HCT116 (cell line): ENCODE measurements around the gene TCOF1. TPM values are rescaled to one million over a fixed set of nuclear protein-coding genes. Genes with fewer than 3 reads are reported as not detected.

Source experiments
- ATAC-seq: fragments of 200-7000 bp; cut with Tn5 transposase; 2 replicates; pipeline ENCODE4 v1.9.1; 2020; ENCODE audit warnings: mild to moderate bottlenecking, moderate library complexity
- BruUV-seq: library from RNA; stranded (reverse); fragments of 400-500 nt; replicated peaks from 2 replicates; lab custom pipeline; 2021; lab: Mats Ljungman, UMichigan
- CTCF ChIA-PET: fragments of 300-600 bp; sonication (Branson Sonifier 250); formaldehyde crosslinking; loops from one replicate; lab custom pipeline; 2021; ENCODE audit warnings: antibody characterized with exemption; lab: Charles Lee
- POLR2A ChIA-PET: fragments of 300-600, 350-600 bp; sonication (Branson Sonifier 250); formaldehyde crosslinking; loops from one replicate; lab custom pipeline; 2021; ENCODE audit warnings: antibody characterized with exemption; lab: Charles Lee
- RAD21 ChIA-PET, 2 experiments: fragments of 300-600 bp; sonication (Branson Sonifier 250); formaldehyde crosslinking; loops; one replicate each; lab custom pipeline; 2023; ENCODE audit warnings: low total read pairs in 2 of 2; ENCODE audit not compliant: uncharacterized antibody in 2 of 2, unreplicated experiment in 2 of 2, low non-redundant PET in 1 of 2; lab: Charles Lee
- DNase-seq: peaks from one replicate; pipeline ENCODE4 v3.0.0-alpha.2; 2010; ENCODE audit warnings: low read depth, low spot score
- H2AFZ ChIP-seq: fragments of 200-600 bp; shearing (Covaris generic), sonication (generic); 2 replicates; pipeline ENCODE4 v1.6.1; 2017; ENCODE audit warnings: low read depth, mixed run types, mixed read lengths, antibody characterized with exemption, low read length; ENCODE audit not compliant: poor library complexity, severe bottlenecking
- H3K27ac ChIP-seq: 2 replicates; pipeline ENCODE4 v1.5.1; 2012; ENCODE audit warnings: low read depth, low read length
- H3K27me3 ChIP-seq: fragments of 200-600 bp; sonication (generic); 2 replicates; pipeline ENCODE4 v1.6.1; 2016; ENCODE audit warnings: mixed run types, low read length, mixed read lengths; ENCODE audit not compliant: insufficient read depth
- H3K36me3 ChIP-seq, 2 experiments: fragments of 200-500 bp in 1 of 2; fragments of 200-600 bp in 1 of 2; sonication (Bioruptor generic) in 1 of 2; sonication (generic) in 1 of 2; 2 replicates each; pipeline versions ENCODE4 v1.5.1 to v1.6.1; 2014 to 2016; ENCODE audit warnings: low read length in 2 of 2, inconsistent platforms in 1 of 2, mixed read lengths in 1 of 2, mixed run types in 1 of 2; ENCODE audit not compliant: insufficient read depth in 2 of 2, control insufficient read depth in 1 of 2
- H3K4me1 ChIP-seq, 2 experiments: fragments of 200-600 bp in 1 of 2; sonication (generic) in 1 of 2; 2 replicates each; pipeline versions ENCODE4 v1.5.1 to v1.6.1; 2012 to 2017; ENCODE audit warnings: low read length in 2 of 2, inconsistent platforms in 1 of 2, mild to moderate bottlenecking in 1 of 2, mixed read lengths in 1 of 2, mixed run types in 1 of 2, moderate library complexity in 1 of 2; ENCODE audit not compliant: insufficient read depth in 2 of 2, control insufficient read depth in 1 of 2
- H3K4me2 ChIP-seq: fragments of 200-600 bp; sonication (generic); 2 replicates; pipeline ENCODE4 v1.6.1; 2017; ENCODE audit warnings: mixed run types, low read length, mixed read lengths
- H3K4me3 ChIP-seq, 2 experiments: fragments of 200-600 bp in 1 of 2; sonication (generic) in 1 of 2; replicated peaks in 1 of 2; 2 replicates each; pipeline ENCODE4 v1.5.1; 2011 to 2016; ENCODE audit warnings: low read length in 2 of 2, control low read depth in 1 of 2, low read depth in 1 of 2, mild to moderate bottlenecking in 1 of 2, mixed read lengths in 1 of 2, mixed run types in 1 of 2
- H3K79me2 ChIP-seq: fragments of 200-600 bp; sonication (generic); 2 replicates; pipeline ENCODE4 v1.6.1; 2017; ENCODE audit warnings: mild to moderate bottlenecking, mixed run types, low read length, moderate library complexity, mixed read lengths; ENCODE audit not compliant: insufficient read depth
- H3K9ac ChIP-seq: fragments of 200-600 bp; sonication (generic); 2 replicates; pipeline ENCODE4 v1.6.1; 2016; ENCODE audit warnings: low read length, mixed read lengths
- H3K9me2 ChIP-seq: fragments of 200-600 bp; sonication (generic), shearing (Covaris generic); 2 replicates; pipeline ENCODE4 v1.6.1; 2017; ENCODE audit warnings: mixed run types, mild to moderate bottlenecking, moderate library complexity; ENCODE audit not compliant: insufficient read depth
- H3K9me3 ChIP-seq, 2 experiments: fragments of 200-500 bp in 1 of 2; fragments of 200-600 bp in 1 of 2; sonication (Bioruptor generic) in 1 of 2; sonication (generic) in 1 of 2; 2 replicates each; pipeline ENCODE4 v1.6.1; 2014 to 2017; ENCODE audit warnings: low read length in 2 of 2, mixed read lengths in 2 of 2, inconsistent platforms in 1 of 2, low read depth in 1 of 2, mild to moderate bottlenecking in 1 of 2, mixed run types in 1 of 2, moderate library complexity in 1 of 2; ENCODE audit not compliant: control insufficient read depth in 1 of 2, insufficient read depth in 1 of 2
- H4K20me1 ChIP-seq: fragments of 200-600 bp; sonication (generic), shearing (Covaris generic); 2 replicates; pipeline ENCODE4 v1.6.1; 2017; ENCODE audit warnings: mixed run types, mild to moderate bottlenecking, moderate library complexity; ENCODE audit not compliant: insufficient read depth
- ATF3 ChIP-seq: IDR thresholded peaks from 2 replicates; pipeline ENCODE4 v1.6.1; 2012
- CEBPB ChIP-seq: IDR thresholded peaks from 2 replicates; pipeline ENCODE4 v1.6.1; 2012; ENCODE audit warnings: low read depth
- EZH2 ChIP-seq: fragments of 200-600 bp; sonication (generic); IDR thresholded peaks from 2 replicates; pipeline ENCODE4 v1.6.1; 2017; ENCODE audit warnings: antibody characterized with exemption, mixed run types
- EZH2phosphoT487 ChIP-seq: fragments of 200-600 bp; IDR thresholded peaks from 2 replicates; pipeline ENCODE4 v1.6.1; 2018; ENCODE audit warnings: antibody characterized with exemption, borderline replicate concordance
- RAD21 ChIP-seq: IDR thresholded peaks from 2 replicates; pipeline ENCODE4 v1.6.1; 2012; ENCODE audit warnings: low read depth, mild to moderate bottlenecking
- SIN3A ChIP-seq: IDR thresholded peaks from 2 replicates; pipeline ENCODE4 v1.6.1; 2012; ENCODE audit warnings: low read depth
- TCF7L2 ChIP-seq: IDR thresholded peaks from 2 replicates; pipeline ENCODE4 v1.7.0; 2011; ENCODE audit warnings: borderline replicate concordance, inconsistent platforms; ENCODE audit not compliant: insufficient read depth, insufficient read length; ENCODE audit errors: extremely low read depth
- ZNF274 ChIP-seq: fragments of 200-500 bp; sonication (Bioruptor generic); IDR thresholded peaks from 2 replicates; pipeline ENCODE4 v1.6.1; 2014; ENCODE audit warnings: mild to moderate bottlenecking, low read depth, low read length, inconsistent platforms
- intact Hi-C: fragments of 100-400 bp; cut with micrococcal nuclease; formaldehyde crosslinking; loops from 2 replicates; pipeline ENCODE4 v1.10.0; 2022
- total RNA-seq: library from RNA; stranded (reverse); gene quantifications from one replicate; pipeline ENCODE4 v1.2.1, GENCODE V29; 2021; ENCODE audit not compliant: unreplicated experiment

The TCOF1 gene
- total RNA-seq, 1 experiment from 2014 or later: 94.7 TPM

GRCh38 chr5:150329881-150330876 lies 27.3 kb upstream of the TCOF1 start (continued):
- no peak for TF ChIP-seq ZNF274
- no peak for TF ChIP-seq EZH2
- no peak for TF ChIP-seq EZH2phosphoT487
- no peak for TF ChIP-seq ATF3
- TF ChIP-seq SIN3A: no peak
- no peak for TF ChIP-seq CEBPB

- CTCF ChIA-PET: no interaction called here
Observed at GRCh38 chr5:150333400-150333799, 24.1 kb upstream of the TCOF1 start.

More at GRCh38 chr5:150333400-150333799, 24.1 kb upstream of the TCOF1 start:
- no peak for ATAC-seq
- Histone ChIP-seq H3K36me3 (no peaks in the 10 kb centered on the region), H3K4me2 (no peak overlapping the region), H3K27ac (no peak overlapping the region), H3K4me3 (no peak overlapping the region), H3K27me3 (no peaks in the 10 kb centered on the region), H4K20me1 (no peaks in the 10 kb centered on the region)
- no peak for DNase-seq
- POLR2A ChIA-PET: no interaction called here
- BruUV-seq: no TSS peak
- no peak for TF ChIP-seq TCF7L2
- no peak for TF ChIP-seq ATF3
- no peak for TF ChIP-seq RAD21
- TF ChIP-seq, all 23 proteins: peak for 0
- RAD21 ChIA-PET: no interaction called here
- intact Hi-C loops: no loop called here
- no peaks in the 10 kb centered on the region for H3K4me1 ChIP-seq
- H3K9ac ChIP-seq: no peak overlapping the region
- no peaks in the 10 kb centered on the region for H3K9me2 ChIP-seq
- no peaks in the 10 kb centered on the region for H3K9me3 ChIP-seq
- H2AFZ ChIP-seq: no peak overlapping the region
- no peaks in the 10 kb centered on the region for H3K79me2 ChIP-seq
